ENCODE results near the gene GRPEL2. TPM values are rescaled to one million over a fixed set of nuclear protein-coding genes. Genes with fewer than 3 reads are reported as not detected.
"Not testable (repeated sequence)": the region's sequence is repeated elsewhere in the genome, so short reads cannot be mapped to it uniquely, and the experiment has no call there.

The GRPEL2 gene
- total RNA-seq, 1 donor from 2014 or later, result 30.6 TPM

DNA sequence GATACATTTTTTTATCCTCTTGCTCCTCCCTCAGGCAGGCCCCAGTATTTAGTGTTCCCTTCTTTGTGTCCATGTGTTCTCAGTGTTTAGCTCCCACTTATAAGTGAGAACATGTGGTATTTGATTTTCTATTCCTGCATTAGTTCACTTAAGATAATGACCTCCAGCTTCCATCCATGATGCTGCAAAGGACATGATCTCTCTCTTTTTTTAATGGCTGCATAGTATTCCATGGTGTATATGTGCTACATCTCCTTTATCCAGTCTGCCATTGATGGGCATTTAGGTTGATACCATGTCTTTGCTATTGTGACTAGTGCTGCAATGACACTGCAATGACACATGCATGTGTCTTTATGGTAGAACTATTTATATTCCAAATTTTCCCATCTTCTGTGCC lies 49.7 kb downstream of the GRPEL2 start:
- H3K27ac Mint-ChIP-seq; intact Hi-C loops (cut with micrococcal nuclease); H3K4me3 Mint-ChIP-seq; H3K4me1 Mint-ChIP-seq; H3K9me3 Mint-ChIP-seq; H3K36me3 Mint-ChIP-seq (ENCODE audit: low read depth); DNase-seq: not testable (repeated sequence)
- H3K27me3 Mint-ChIP-seq, result peaks cover 11% of the 10 kb centered on the region

DNA sequence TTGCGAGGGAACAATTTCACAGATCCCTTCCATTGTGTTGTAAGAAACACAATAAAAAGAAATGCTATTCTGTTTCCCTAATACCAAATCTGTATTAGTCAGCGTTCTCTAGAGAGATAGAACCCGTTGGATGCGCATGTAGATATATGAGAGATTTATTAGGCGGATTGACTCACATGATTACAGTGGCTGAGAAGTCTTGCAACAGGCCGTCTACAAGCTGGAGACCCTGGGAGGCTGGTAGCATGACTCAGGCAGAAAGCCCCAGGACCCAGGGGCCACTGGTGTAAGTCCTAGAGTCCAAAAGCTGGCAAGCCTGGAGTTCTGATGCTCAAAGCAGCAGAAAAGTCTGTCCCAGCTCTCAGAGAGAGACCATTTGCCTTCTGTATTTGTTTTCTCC lies 52.2 kb downstream of the GRPEL2 start:
- Mint-ChIP-seq H3K4me3 (no peak overlapping the region), H3K9me3 (no peaks in the 10 kb centered on the region)

DNA sequence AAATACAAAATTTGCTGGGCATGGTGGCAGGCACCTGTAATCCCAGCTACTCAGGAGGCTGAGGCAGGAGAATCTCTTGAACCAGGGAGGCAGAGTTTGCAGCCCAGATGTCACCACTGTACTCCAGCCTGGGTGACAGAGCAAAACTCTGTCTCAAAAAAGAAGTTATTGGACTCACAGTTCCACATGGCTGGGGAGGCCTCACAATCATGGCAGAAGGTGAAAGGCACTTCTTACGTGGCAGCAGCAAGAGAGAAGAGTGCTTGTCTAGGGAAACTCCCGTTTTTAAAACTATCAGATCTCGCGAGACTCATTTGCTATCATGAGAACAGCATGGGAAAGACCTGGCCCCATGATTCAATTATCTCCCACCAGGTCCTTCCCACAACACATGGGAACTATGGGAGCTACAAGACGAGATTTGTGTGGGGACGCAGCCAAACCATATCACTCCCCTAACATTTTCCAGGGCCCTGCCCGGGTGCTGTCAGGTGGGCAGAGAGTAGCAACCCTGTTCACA lies 53.5 kb downstream of the GRPEL2 start:
- H3K9me3 Mint-ChIP-seq; H3K4me1 Mint-ChIP-seq; intact Hi-C loops (cut with micrococcal nuclease); DNase-seq; H3K27ac Mint-ChIP-seq; H3K36me3 Mint-ChIP-seq (ENCODE audit: low read depth); H3K4me3 Mint-ChIP-seq: not testable (repeated sequence)
- H3K27me3 Mint-ChIP-seq, result peaks cover 13% of the 10 kb centered on the region

More for the DNA sequence above, 52.2 kb downstream of the GRPEL2 start:
- H3K4me1 Mint-ChIP-seq, result no peaks in the 10 kb centered on the region
- peaks cover 13% of the 10 kb centered on the region for H3K27me3 Mint-ChIP-seq
- intact Hi-C loops (cut with micrococcal nuclease), result no loop called here
- DNase-seq, result no peak
- H3K36me3 Mint-ChIP-seq (ENCODE audit: low read depth), result no peaks in the 10 kb centered on the region
- no peak overlapping the region for H3K27ac Mint-ChIP-seq

DNA sequence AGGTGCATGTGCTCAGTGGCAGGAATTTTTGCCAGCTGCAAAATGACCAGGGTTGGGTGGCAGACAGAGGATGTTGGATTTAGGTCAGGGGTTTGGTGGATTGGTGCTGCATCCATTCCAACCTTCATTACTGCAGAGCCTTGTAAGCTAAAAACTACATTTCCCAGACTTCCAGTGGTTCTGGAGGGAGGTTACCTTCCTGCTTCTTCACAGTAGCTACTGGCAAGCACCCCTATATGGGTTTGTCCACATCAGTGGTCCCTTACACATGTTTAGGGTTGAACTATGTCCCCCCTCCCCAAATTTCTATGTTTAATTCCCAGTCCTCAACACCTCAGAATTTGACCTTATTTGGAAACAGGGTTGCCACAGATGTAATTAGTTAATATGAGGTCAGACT lies 54.5 kb downstream of the GRPEL2 start:
- intact Hi-C loops (cut with micrococcal nuclease), result no loop called here
- no peak overlapping the region for H3K4me3 Mint-ChIP-seq
- H3K27ac Mint-ChIP-seq, result no peak overlapping the region
- peaks cover 12% of the 10 kb centered on the region for H3K27me3 Mint-ChIP-seq
- DNase-seq, result no peak
- no peaks in the 10 kb centered on the region for H3K36me3 Mint-ChIP-seq (ENCODE audit: low read depth)
- H3K4me1 Mint-ChIP-seq, result no peaks in the 10 kb centered on the region
- no peaks in the 10 kb centered on the region for H3K9me3 Mint-ChIP-seq

DNA sequence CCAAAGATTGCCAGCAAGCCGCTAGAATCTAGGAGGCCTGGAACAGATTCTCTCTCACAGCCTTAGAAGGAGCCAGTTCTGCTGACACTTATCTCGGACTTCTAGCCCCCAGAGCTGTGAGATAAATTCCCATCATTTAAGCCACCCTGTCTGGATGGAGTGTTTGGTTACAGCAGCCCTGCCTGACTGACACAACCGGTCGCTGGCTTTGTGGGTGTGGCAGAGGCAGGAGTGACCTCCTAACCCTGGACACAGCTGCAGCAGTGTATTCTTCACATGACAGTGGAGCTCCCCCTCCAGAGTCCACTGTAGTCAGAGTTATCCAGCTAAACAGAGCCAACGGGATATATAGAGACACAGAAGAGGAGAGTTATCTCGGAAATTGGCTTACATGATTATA lies 55.0 kb downstream of the GRPEL2 start:
- Mint-ChIP-seq H3K27me3 (peaks cover 9% of the 10 kb centered on the region), H3K36me3 (ENCODE audit: low read depth) (no peaks in the 10 kb centered on the region), H3K9me3 (no peaks in the 10 kb centered on the region), H3K4me3 (no peak overlapping the region), H3K27ac (no peak overlapping the region), H3K4me1 (no peaks in the 10 kb centered on the region)
- no peak for DNase-seq
- intact Hi-C loops (cut with micrococcal nuclease), result no loop called here

DNA sequence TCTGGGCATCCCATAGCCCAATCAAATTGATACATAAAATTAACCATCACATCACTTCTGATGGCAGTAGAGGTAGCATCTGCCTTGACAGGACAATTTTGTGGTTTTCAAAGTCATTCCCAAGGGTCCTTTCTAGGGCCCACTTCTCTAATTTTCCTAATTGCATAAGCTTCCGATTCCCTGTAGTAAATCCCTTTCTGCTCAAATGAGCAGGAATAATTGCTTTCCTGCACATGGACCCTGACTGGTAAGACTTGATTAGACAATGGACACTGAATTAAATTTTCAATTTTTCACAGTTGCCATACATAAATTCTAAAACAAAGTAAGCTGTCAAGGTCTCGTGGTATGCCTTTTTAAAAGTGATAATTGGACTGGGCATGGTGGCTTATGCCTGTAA lies 55.8 kb downstream of the GRPEL2 start:
- Mint-ChIP-seq H3K27me3 (peaks cover 9% of the 10 kb centered on the region), H3K27ac (no peak overlapping the region), H3K9me3 (no peaks in the 10 kb centered on the region), H3K4me3 (no peak overlapping the region), H3K4me1 (no peaks in the 10 kb centered on the region), H3K36me3 (ENCODE audit: low read depth) (no peaks in the 10 kb centered on the region)
- no peak for DNase-seq
- intact Hi-C loops (cut with micrococcal nuclease), result no loop called here

DNA sequence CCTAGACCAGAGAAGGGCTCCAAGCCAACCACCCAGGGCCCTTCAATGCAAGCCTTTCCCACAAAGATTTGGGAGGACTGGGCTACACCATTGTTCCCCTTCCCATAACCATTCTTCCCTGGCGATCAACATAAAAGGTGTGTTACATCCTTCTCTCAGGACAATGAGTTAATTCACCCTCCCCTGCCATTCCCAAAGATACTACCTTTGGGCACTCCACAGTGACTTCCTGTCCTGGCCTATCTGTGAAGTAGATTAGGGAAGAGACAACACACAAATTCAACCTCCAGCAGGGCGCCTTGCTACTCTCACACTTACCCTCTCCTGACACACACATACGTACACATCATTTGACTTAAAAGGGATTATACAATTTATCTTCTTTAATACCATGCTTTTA lies 57.0 kb downstream of the GRPEL2 start:
- Mint-ChIP-seq H3K4me1 (no peaks in the 10 kb centered on the region), H3K4me3 (no peak overlapping the region), H3K36me3 (ENCODE audit: low read depth) (no peaks in the 10 kb centered on the region), H3K27me3 (peaks cover 6% of the 10 kb centered on the region), H3K27ac (no peak overlapping the region), H3K9me3 (no peaks in the 10 kb centered on the region)
- no peak for DNase-seq
- intact Hi-C loops (cut with micrococcal nuclease), result no loop called here

Other genes starting within 250 kb of the GRPEL2 start
- gene ABLIM3, start 204.0 kb upstream of the GRPEL2 start, total RNA-seq, result not detected in 2 replicates
- gene AFAP1L1, start 73.6 kb upstream of the GRPEL2 start, total RNA-seq, result not detected in 2 replicates
- 19.8 and 21.2 TPM in 2 replicates for gene PCYOX1L, start 12.5 kb downstream of the GRPEL2 start, total RNA-seq
- gene IL17B, start 33.8 kb downstream of the GRPEL2 start, total RNA-seq, result not detected in 2 replicates
- gene CSNK1A1, start 205.9 kb downstream of the GRPEL2 start, total RNA-seq, result 175 TPM in 2 replicates
- 1.5 and 1.8 TPM in 2 replicates for gene ARHGEF37, start 236.0 kb downstream of the GRPEL2 start, total RNA-seq